Measurements from ENCODE around the gene GNAZ.

DNA sequence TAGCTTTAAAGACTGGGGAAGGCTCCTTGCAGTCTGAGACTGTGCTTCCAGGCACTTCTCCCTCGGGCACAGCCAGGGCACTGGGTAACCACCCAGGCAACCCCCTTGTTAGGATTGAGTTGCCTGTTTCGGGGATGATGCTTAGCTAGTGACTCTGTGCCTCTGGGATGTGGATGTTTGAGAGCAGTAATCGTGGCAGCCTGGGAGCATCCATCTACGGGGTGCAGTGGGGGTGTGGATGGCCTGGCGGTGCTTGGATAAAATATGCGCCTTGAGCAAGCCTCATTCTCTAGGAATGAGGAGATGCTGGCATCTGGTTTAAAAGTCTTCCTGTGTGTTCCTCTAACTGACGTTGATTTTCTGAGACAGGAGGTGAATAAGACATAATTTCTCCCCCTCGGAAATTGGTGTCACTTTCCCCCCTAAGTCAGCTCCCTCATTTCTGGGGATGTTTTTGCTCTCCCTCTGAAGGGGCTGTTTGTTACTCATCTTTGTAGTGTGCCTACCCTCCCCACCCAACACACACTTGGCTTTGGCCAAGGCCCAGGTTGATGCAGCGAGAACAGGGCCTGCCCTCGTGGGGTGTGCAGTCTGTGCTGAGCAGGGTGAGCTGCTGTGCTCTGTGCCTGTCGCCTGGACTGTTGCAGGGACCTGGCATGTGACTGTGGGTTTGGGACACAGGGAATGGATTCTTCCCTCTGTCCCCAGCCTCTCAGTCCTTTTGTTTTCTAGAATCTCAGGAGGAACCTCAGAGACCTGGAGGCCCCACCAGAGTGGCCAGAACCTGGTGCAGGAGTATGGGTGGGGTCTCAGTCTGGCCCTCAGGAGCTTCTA, 2.0 kb downstream of the GNAZ start:
- TF ChIP-seq, protein P1, sequence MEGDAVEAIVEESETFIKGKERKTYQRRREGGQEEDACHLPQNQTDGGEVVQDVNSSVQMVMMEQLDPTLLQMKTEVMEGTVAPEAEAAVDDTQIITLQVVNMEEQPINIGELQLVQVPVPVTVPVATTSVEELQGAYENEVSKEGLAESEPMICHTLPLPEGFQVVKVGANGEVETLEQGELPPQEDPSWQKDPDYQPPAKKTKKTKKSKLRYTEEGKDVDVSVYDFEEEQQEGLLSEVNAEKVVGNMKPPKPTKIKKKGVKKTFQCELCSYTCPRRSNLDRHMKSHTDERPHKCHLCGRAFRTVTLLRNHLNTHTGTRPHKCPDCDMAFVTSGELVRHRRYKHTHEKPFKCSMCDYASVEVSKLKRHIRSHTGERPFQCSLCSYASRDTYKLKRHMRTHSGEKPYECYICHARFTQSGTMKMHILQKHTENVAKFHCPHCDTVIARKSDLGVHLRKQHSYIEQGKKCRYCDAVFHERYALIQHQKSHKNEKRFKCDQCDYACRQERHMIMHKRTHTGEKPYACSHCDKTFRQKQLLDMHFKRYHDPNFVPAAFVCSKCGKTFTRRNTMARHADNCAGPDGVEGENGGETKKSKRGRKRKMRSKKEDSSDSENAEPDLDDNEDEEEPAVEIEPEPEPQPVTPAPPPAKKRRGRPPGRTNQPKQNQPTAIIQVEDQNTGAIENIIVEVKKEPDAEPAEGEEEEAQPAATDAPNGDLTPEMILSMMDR (IDR thresholded peaks at IDR 0.05), result no peak
- no peak for TF ChIP-seq POLR2A (IDR thresholded peaks at IDR 0.05)
